ENCODE results near the gene BTBD17. TPM values are rescaled to one million over a fixed set of nuclear protein-coding genes. Genes with fewer than 3 reads are reported as not detected.

The BTBD17 gene
- total RNA-seq, 3 donors from 2014 or later (not counting 1 experiment from before 2014, with no cell fraction given), result 0.48 TPM; not detected in 2

- intact Hi-C loops (cut with micrococcal nuclease), result loop anchor here (10.0 kb wide), 1 partner anchor 50 kb away; no protein-coding TSS in a partner anchor
- H3K4me3 Mint-ChIP-seq, result no peak overlapping the region
- H3K27me3 ChIP-seq (ENCODE audit: control insufficient read depth, insufficient read depth, low read length), result peaks cover 49% of the 10 kb centered on the region
- H3K4me3 ChIP-seq (ENCODE audit: low read length), result no peak overlapping the region
- H3K27ac ChIP-seq (ENCODE audit: low read length), result no peak overlapping the region
- H3K9me3 Mint-ChIP-seq, result no peaks in the 10 kb centered on the region
- no peak for TF ChIP-seq CTCF (IDR thresholded peaks at IDR 0.05)
- H3K27me3 Mint-ChIP-seq (ENCODE audit: low read depth in 2 of 2), result peaks cover 27 to 43% of the 10 kb centered on the region in 2 donors
- H3K36me3 Mint-ChIP-seq, result no peaks in the 10 kb centered on the region
- no peaks in the 10 kb centered on the region for H3K9me3 ChIP-seq (ENCODE audit: control insufficient read depth, insufficient read depth, low read length)
- no peaks in the 10 kb centered on the region for H3K36me3 ChIP-seq (ENCODE audit: control insufficient read depth, insufficient read depth, low read length)
- ATAC-seq (no peak), DNase-seq (no peak)
- WGBS (ENCODE audit: insufficient coverage), result 78% methylated on average over 10 of the region's 10 CpGs
- H3K4me1 ChIP-seq (ENCODE audit: control insufficient read depth, insufficient read depth, low read length), result peaks cover 8% of the 10 kb centered on the region
- no peak overlapping the region for H3K27ac Mint-ChIP-seq
- H3K4me1 Mint-ChIP-seq, result peaks cover 0 to 7% of the 10 kb centered on the region in 2 donors
Observed at GRCh38 chr17:74354561-74354960, 7.1 kb downstream of the BTBD17 start.

DNA sequence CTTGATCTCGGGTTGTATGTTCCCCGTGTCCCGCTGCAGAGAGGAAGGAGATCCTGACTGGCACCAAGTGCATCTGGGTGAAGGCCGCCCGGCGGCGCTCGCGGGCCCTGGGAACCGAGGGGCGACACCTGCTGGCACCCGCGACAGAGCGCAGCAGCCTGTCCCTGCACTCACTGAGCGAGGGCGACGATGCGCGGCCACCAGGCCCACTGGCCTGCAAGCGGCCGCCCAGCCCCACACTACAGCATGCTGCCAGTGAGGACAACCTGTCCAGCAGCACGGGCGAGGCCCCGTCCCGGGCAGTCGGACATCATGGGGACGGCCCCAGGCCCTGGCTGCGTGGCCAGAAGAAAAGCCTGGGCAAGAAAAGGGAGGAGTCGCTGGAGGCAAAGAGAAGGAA lies 7.5 kb downstream of the BTBD17 start:
- intact Hi-C loops (cut with micrococcal nuclease), result loop anchor here (10.0 kb wide), 1 partner anchor 49 kb away; no protein-coding TSS in a partner anchor
- Histone ChIP-seq H3K9me3 (ENCODE audit: control insufficient read depth, insufficient read depth, low read length) (no peaks in the 10 kb centered on the region), H3K27ac (ENCODE audit: low read length) (no peak overlapping the region), H3K4me3 (ENCODE audit: low read length) (no peak overlapping the region), H3K4me1 (ENCODE audit: control insufficient read depth, insufficient read depth, low read length) (peaks cover 8% of the 10 kb centered on the region), H3K27me3 (ENCODE audit: control insufficient read depth, insufficient read depth, low read length) (peaks cover 47% of the 10 kb centered on the region), H3K36me3 (ENCODE audit: control insufficient read depth, insufficient read depth, low read length) (no peaks in the 10 kb centered on the region)
- Mint-ChIP-seq H3K36me3 (no peaks in the 10 kb centered on the region), H3K27me3 (ENCODE audit: low read depth in 2 of 2) (peaks cover 27 to 42% of the 10 kb centered on the region in 2 donors), H3K4me1 (peaks cover 0 to 7% of the 10 kb centered on the region in 2 donors), H3K4me3 (peak overlapping the region; percentile 45), H3K27ac (no peak overlapping the region), H3K9me3 (no peaks in the 10 kb centered on the region)
- WGBS (ENCODE audit: insufficient coverage), result 9% methylated on average over 29 of the region's 29 CpGs
- DNase-seq, result peak; percentile 45 to 69
- peak; percentile 54 to 78 (median 71) for ATAC-seq
- peak; percentile 59 for TF ChIP-seq CTCF (IDR thresholded peaks at IDR 0.05)

DNA sequence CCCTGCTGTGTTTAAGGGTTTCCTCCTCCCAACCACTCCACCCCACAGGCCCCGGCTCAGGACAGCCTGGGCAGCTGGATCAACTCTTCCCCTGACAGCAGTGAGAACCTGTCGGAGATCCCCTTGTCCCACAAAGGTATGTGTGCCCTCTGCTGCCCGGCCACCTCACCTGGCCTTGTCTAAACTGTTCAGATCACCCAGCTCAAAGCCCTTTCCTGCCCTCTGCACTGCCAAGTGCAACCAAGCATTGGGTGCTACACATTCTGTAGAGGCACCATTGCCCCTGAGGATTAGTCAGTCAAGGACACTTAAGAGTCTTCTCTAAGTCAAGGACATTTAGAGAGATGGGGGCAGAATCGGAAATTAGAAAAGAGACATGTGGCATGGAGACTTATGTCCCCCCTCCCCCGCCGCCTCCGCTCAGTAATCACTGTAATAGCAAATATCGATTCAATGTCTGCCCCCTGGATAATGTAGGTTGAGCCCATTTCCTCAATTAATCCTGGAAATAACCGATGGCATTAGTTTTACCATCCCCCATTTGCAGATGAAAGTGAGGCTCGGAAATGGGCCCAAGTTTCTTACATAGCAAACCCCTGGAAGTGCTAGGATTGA lies 8.1 kb downstream of the BTBD17 start:
- H3K36me3 Mint-ChIP-seq, result no peaks in the 10 kb centered on the region
- no peak for DNase-seq
- no peak overlapping the region for H3K27ac Mint-ChIP-seq
- intact Hi-C loops (cut with micrococcal nuclease), result loop anchor here (10.0 kb wide), 1 partner anchor 49 kb away; no protein-coding TSS in a partner anchor
- Histone ChIP-seq H3K27me3 (ENCODE audit: control insufficient read depth, insufficient read depth, low read length) (peaks cover 42% of the 10 kb centered on the region), H3K36me3 (ENCODE audit: control insufficient read depth, insufficient read depth, low read length) (no peaks in the 10 kb centered on the region), H3K4me3 (ENCODE audit: low read length) (no peak overlapping the region), H3K9me3 (ENCODE audit: control insufficient read depth, insufficient read depth, low read length) (no peaks in the 10 kb centered on the region), H3K27ac (ENCODE audit: low read length) (no peak overlapping the region), H3K4me1 (ENCODE audit: control insufficient read depth, insufficient read depth, low read length) (peaks cover 8% of the 10 kb centered on the region)
- TF ChIP-seq CTCF (IDR thresholded peaks at IDR 0.05), result no peak
- H3K27me3 Mint-ChIP-seq (ENCODE audit: low read depth in 2 of 2), result peaks cover 22 to 40% of the 10 kb centered on the region in 2 donors
- no peaks in the 10 kb centered on the region for H3K9me3 Mint-ChIP-seq
- peaks cover 0 to 7% of the 10 kb centered on the region in 2 donors for H3K4me1 Mint-ChIP-seq
- no peak for ATAC-seq
- H3K4me3 Mint-ChIP-seq, result no peak overlapping the region
- WGBS (ENCODE audit: insufficient coverage), result 85% methylated on average over 10 of the region's 10 CpGs
